Measurements from ENCODE around the gene CSF3R.

CSF3R gene

DNA sequence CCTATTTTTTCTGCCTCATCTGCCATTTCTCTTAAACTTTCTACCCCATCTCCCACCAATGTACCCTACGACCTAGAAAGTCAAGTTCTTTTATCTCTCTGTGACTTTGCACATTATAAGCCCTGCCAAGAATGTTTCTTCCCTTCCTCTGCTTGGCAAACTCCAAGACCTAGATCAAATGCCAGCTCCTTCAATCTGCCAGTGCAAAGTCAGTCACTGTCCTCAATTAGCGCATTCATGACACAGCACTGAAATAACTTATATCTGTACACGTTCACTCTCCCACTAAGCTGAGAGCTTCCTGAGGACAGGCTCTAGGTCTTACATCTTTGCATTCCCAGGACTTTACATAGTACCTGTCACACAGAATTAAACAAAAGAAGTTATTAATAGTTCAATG lies 63.6 kb downstream of the CSF3R start:
- DNase-seq (ENCODE audit: low read depth), result no peak

DNA sequence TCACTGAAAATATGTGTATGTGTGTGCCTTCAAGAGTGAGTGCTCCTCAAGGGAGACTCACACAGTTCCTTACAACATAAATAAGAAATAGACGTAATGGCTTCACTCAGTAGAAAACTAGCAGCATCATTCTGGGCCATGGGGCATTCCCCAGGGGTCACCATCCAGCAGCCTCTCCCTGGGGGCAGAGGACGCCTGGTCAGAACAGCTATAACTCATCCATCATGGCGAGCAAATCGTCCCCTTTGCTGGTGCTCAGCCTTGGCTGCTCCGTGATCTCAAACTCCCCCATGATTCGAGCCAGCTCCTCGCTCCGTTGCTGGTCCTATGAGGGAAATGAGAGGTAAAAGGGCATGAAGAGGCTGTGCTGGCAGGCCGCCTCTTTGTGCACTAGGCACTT lies 64.8 kb downstream of the CSF3R start:
- no peak for DNase-seq (ENCODE audit: low read depth)
